HepG2 (cell line): Measurements from ENCODE around the gene ADCY1. TPM values are rescaled to one million over a fixed set of nuclear protein-coding genes. Genes with fewer than 3 reads are reported as not detected.

Source experiments
- AKNA ChIP-seq: sonication (generic); formaldehyde crosslinking; IDR thresholded peaks from 2 replicates; pipeline ENCODE4 v1.4.0; 2020; ENCODE audit warnings: missing genetic modification reagents, borderline replicate concordance
- ESRRA ChIP-seq: sonication (generic); formaldehyde crosslinking; IDR thresholded peaks from 2 replicates; pipeline ENCODE4 v1.5.1; 2020; ENCODE audit warnings: mild to moderate bottlenecking, low read depth, missing genetic modification reagents
- HHEX ChIP-seq: IDR thresholded peaks from 2 replicates; pipeline ENCODE4 v1.6.1; 2016; ENCODE audit warnings: control low read depth
- LBX2 ChIP-seq: sonication (generic); formaldehyde crosslinking; IDR thresholded peaks from 2 replicates; pipeline ENCODE4 v1.5.0; 2020; ENCODE audit warnings: missing genetic modification reagents, mild to moderate bottlenecking, borderline replicate concordance
- NFIC ChIP-seq: IDR thresholded peaks from 2 replicates; pipeline ENCODE4 v1.6.1; 2012; ENCODE audit warnings: mild to moderate bottlenecking, low read length, inconsistent platforms
- PRDM15 ChIP-seq: sonication (generic); formaldehyde crosslinking; IDR thresholded peaks from 2 replicates; pipeline ENCODE4 v1.4.0; 2020; ENCODE audit warnings: missing genetic modification reagents
- SKI ChIP-seq: fragments of 450-650 bp; IDR thresholded peaks from one replicate; pipeline ENCODE4 v1.6.1; 2018; ENCODE audit warnings: mild to moderate bottlenecking; ENCODE audit not compliant: partially characterized antibody
- SPEN ChIP-seq: sonication (generic); formaldehyde crosslinking; IDR thresholded peaks from 2 replicates; pipeline ENCODE4 v1.5.1; 2020; ENCODE audit warnings: low read depth, mild to moderate bottlenecking, missing genetic modification reagents
- TGIF2 ChIP-seq: IDR thresholded peaks from 2 replicates; pipeline ENCODE4 v1.6.1; 2016; ENCODE audit warnings: control low read depth, missing compliant biosample characterization
- ZNF121 ChIP-seq: sonication (generic); formaldehyde crosslinking; IDR thresholded peaks from 2 replicates; pipeline ENCODE4 v1.5.0; 2020; ENCODE audit warnings: mild to moderate bottlenecking, missing genetic modification reagents
- ZNF329 ChIP-seq: sonication (generic); formaldehyde crosslinking; IDR thresholded peaks from 2 replicates; pipeline ENCODE4 v1.9.0; 2021; ENCODE audit warnings: low read depth, mild to moderate bottlenecking, missing genetic modification reagents
- ZNF691 ChIP-seq: sonication (generic); formaldehyde crosslinking; IDR thresholded peaks from 2 replicates; pipeline ENCODE4 v1.4.0; 2020; ENCODE audit warnings: missing genetic modification reagents, low read depth, mild to moderate bottlenecking, borderline replicate concordance
- ZNF720 ChIP-seq: sonication (generic); formaldehyde crosslinking; IDR thresholded peaks from 2 replicates; pipeline ENCODE4 v1.4.0; 2020; ENCODE audit warnings: missing genetic modification reagents
- ZXDC ChIP-seq: sonication (generic); formaldehyde crosslinking; IDR thresholded peaks from 2 replicates; pipeline ENCODE4 v1.5.0; 2020; ENCODE audit warnings: mild to moderate bottlenecking, missing genetic modification reagents
- polyA plus RNA-seq, 8 experiments: library from polyadenylated mRNA; depleted of rRNA in 3 of 8; stranded (reverse) in 7 of 8; unstranded in 1 of 8; fragments of >200 nt; fragmentation: Illumina TruSeq in 4 of 8; extraction: Trizol in 4 of 8; gene quantifications; 2 replicates each; pipeline versions ENCODE4 v1.2.1 to v1.2.3, GENCODE V29; 2011 to 2016; ENCODE audit warnings: low read depth in 4 of 8, missing spikeins in 1 of 8, mixed read lengths in 1 of 8; ENCODE audit not compliant: insufficient read depth in 1 of 8
- total RNA-seq, 5 experiments: library from RNA; depleted of rRNA; stranded (reverse); fragments of >200 nt; fragmentation: Illumina TruSeq; extraction: Trizol; gene quantifications; 2 replicates each; pipeline ENCODE4 v1.2.3, GENCODE V29; 2016; ENCODE audit warnings: low read depth in 1 of 5

The ADCY1 gene
- total and polyA plus RNA-seq, 2 of the 13 experiments (the other 11 are each of a cell fraction or from before 2014, with no cell fraction given) = 0.80 to 1.2 TPM

- TF ChIP-seq TGIF2 = no peak
- TF ChIP-seq PRDM15 (CRISPR knock-in tag) = no peak
- no peak for TF ChIP-seq AKNA (CRISPR knock-in tag)
- no peak for TF ChIP-seq HHEX
- TF ChIP-seq NFIC = no peak
- no peak for TF ChIP-seq ZXDC (CRISPR knock-in tag)
- TF ChIP-seq ZNF329 (CRISPR knock-in tag) = 0 out of 2 replicates have a peak, but pooled peaks have one; percentile 29
- TF ChIP-seq ZNF121 (CRISPR knock-in tag) = no peak
- TF ChIP-seq SPEN = no peak
- TF ChIP-seq ESRRA = no peak
- no peak for TF ChIP-seq LBX2 (CRISPR knock-in tag)
- TF ChIP-seq SKI = no peak
- no peak for TF ChIP-seq ZNF720 (CRISPR knock-in tag)
- 0 out of 2 replicates have a peak, but pooled peaks have one; percentile 57 for TF ChIP-seq ZNF691 (CRISPR knock-in tag)
Measured at GRCh38 chr7:45663167-45663921, 89.2 kb downstream of the ADCY1 start (continued).
